CD4-positive, alpha-beta T cell treated with Interleukin-6 for 4 hours (primary cell): ENCODE measurements around the gene TMPRSS4.

Experiments used
- DNase-seq: peaks from one replicate; pipeline ENCODE4 v3.0.0-alpha.2; 2020; ENCODE audit warnings: mixed read lengths

The TMPRSS4 gene

DNA sequence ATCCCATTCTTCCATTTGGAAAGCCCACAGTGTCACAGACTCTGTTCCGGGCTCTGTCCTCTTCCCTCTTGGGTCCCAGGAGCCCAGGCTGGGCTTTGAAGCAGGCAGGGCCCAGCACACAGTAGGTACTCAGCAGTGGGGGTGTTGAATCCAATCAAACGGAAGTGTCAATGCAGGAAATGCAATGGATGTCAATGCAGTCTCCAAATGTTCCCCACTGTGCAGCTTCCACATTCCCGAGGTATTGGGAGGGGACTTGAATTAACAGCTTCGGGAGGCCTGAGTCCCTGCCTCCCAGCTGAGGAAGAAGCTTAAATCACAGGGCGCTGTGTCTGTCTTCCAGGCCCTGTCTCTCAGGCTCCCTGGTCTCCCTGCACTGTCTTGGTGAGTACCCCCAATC, 31.6 kb downstream of the TMPRSS4 start:
- no peak for DNase-seq

GRCh38 chr11:118109231-118109630, 32.4 kb downstream of the TMPRSS4 start:
- no peak for DNase-seq

DNA sequence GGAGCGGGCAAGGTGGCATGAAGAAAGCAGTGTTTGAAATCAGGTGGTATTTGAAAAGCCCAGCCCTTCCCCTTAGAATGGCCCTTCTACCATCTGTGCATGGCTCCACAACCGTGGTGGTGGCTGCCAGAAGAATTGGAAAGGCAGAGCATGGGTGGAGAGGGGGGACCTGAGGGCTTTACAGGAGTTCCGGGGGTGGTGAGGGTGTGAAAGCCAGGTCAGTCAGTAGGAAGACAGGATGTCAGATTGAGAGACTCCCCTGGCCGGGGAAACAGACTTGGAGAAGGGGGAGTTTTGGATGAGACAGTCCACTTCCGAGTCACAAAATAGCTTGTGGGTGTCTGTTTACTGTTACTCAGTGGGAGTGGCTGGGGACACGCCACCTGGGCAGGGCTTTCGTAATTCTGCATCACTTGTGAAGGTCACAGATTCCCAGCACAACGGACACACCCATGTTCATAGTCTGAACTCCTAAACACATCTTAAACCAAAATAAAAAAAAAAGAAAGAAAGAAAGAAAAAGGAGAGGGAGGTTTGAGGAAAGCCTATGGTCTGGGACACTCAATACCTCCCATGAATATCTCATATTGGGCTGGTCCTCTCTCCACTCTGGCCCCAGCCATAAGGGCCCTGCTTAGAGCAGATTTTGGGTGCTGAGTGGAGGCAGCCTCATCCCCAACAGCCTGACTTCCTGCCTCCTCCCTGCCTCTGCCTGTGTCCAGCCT, 34.3 kb downstream of the TMPRSS4 start:
- no peak for DNase-seq

GRCh38 chr11:118111744-118112035, 34.8 kb downstream of the TMPRSS4 start:
- DNase-seq: no peak

DNA sequence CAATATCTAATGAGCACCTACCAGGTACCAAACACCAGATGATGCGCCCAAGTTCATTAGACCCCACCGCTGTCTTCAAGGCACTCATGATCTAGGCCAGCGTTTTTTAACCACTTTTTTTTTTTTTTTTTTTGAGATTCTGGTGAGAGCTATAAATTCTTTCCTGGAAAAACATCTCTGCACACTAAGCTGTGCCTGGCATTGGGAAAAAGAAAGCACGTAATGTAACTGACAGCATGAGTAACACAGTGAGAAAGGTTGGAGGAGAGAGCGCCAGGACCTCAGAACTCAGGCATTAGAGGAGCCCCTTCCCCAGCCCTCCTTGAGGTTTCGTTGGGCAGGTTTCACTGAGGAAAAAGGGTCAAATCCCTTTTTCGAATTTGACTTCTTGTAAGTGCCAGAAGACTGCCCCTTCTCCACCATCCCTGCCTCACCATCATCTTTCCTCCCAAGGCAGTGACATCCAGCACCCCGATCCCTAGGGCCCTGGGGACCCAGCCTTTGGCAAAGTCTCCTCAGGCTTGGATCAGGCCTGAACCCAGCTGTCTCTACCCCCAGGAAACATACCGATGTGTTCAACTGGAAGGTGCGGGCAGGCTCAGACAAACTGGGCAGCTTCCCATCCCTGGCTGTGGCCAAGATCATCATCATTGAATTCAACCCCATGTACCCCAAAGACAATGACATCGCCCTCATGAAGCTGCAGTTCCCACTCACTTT, 36.0 kb downstream of the TMPRSS4 start:
- DNase-seq: no peak

DNA sequence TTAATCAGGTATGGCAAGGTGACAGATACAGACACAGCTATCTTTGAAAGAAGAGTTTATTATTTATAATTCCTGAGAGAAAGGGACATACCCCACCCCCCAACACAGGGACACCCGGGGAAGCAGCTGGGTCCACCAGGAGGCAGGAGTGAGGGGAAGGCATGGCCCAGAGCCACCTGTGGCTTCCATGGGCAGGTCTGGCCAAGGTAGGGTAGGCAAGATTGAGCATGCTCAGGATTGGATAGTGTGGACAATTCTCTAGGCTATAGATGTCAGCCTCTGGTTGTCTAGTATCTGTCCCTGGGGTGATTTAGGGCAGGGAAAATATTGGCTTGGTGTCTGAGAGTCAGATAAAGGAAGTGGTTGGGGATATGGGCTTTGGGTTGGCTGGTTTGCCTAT, 37.4 kb downstream of the TMPRSS4 start:
- DNase-seq: no peak

DNA sequence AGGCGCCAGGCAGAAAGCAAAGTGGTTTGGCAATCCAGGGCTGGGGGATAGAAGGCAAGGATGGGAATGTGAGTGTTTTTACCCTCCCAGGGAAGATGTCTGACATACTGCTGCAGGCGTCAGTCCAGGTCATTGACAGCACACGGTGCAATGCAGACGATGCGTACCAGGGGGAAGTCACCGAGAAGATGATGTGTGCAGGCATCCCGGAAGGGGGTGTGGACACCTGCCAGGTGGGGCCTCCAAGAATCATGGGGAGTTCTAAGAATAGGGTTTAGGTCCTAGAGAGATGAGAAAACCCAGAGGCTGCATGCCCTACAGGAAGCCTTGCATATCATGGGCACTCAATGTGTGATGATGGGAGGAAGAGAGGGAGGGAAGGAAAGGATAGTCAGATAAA, 38.2 kb downstream of the TMPRSS4 start:
- no peak for DNase-seq

DNA sequence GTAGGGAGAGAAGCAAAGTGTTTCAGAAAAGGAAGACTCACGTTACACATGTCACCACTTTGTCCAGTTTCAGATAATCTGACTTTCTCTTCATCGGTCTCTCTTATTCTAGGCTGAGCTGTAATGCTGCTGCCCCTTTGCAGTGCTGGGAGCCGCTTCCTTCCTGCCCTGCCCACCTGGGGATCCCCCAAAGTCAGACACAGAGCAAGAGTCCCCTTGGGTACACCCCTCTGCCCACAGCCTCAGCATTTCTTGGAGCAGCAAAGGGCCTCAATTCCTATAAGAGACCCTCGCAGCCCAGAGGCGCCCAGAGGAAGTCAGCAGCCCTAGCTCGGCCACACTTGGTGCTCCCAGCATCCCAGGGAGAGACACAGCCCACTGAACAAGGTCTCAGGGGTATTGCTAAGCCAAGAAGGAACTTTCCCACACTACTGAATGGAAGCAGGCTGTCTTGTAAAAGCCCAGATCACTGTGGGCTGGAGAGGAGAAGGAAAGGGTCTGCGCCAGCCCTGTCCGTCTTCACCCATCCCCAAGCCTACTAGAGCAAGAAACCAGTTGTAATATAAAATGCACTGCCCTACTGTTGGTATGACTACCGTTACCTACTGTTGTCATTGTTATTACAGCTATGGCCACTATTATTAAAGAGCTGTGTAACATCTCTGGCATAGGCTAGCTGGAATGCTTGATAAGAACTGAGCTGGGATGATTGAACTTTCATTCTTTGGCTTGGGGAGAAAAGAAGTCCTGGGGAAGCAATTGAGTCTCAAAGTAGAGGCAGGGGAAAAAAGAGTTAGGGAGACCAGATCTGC, 41.1 kb downstream of the TMPRSS4 start:
- DNase-seq: no peak

DNA sequence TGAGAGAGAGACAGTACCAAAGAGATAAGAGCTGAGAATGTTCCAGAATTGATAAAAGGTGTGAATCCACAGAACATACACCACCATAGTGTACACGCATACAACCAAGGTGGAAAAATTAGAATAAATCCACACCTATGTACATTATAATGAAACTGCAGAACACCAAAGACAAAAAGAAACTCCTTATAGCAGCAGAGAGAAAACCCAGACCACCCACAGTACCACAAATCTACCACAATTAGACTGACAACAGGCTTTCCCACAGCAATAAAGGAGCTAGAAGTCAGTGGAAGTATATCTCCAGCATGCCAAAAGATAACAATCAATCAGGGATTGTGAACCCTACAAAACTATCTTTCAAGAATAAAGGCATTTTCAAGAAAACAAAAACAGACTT, 43.9 kb downstream of the TMPRSS4 start:
- DNase-seq: no peak

DNA sequence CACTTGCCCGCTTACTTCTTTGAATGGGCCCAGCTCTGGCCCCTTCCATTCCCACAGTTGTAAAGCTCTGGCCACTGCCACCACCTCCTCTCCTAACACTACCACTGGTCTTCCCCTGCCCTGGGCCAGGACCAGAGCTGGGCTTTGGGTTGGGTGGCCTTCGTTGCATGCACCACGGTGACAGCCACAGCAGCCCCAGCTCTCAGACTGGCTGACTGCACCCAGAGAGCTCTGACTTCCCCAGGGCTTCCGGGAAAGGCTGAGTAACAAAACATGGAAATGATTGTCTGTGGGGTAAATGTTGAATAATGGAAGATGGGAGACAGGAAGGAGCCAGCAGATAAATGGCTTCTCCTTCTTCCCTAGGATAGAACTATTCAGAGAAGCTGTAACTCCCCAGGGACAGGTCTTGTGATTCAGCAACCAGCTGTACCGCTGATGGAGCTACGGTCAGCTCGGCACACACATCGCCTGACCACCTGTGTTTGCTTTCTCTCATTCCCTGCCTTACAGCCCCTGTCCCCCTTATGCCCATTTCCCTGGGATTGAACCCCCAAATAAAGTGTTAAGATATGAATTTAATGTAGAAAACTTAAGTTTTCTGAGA, 48.2 kb downstream of the TMPRSS4 start:
- no peak for DNase-seq

- no peak for DNase-seq
Observed at GRCh38 chr11:118126082-118126838, 49.4 kb downstream of the TMPRSS4 start.

DNA sequence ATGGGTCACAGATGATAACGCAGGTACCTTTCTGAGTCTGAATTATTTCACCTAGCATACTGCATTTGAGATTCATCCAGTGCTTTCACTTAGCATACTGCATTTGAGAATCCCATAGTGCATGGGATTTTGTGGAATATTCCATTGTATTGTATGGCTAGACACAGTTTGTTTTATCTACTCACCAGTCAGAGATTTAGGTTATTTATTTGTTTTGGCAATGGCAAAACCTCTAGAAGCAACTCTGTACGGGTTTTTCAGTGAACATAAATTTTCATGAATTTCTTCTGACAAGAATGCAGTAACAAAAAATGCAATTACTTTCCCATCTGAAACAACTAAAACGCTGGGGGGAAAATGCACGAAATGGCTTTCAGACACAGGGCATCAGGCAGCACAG, 51.4 kb downstream of the TMPRSS4 start:
- DNase-seq: no peak

GRCh38 chr11:118128721-118129470, 52.0 kb downstream of the TMPRSS4 start:
- no peak for DNase-seq

GRCh38 chr11:118129471-118130172, 52.7 kb downstream of the TMPRSS4 start:
- no peak for DNase-seq

GRCh38 chr11:118132385-118133151, 55.7 kb downstream of the TMPRSS4 start:
- no peak for DNase-seq

GRCh38 chr11:118133816-118134215, 56.9 kb downstream of the TMPRSS4 start:
- DNase-seq: no peak

- no peak for DNase-seq
Observed at GRCh38 chr11:118135051-118135795, 58.3 kb downstream of the TMPRSS4 start.

GRCh38 chr11:118135796-118136165, 58.9 kb downstream of the TMPRSS4 start:
- no peak for DNase-seq

- no peak for DNase-seq
Observed at GRCh38 chr11:118136341-118136740, 59.5 kb downstream of the TMPRSS4 start.

- DNase-seq: no peak
Observed at GRCh38 chr11:118136801-118137200, 59.9 kb downstream of the TMPRSS4 start.
